Activated T-cell treated with anti-CD3 and anti-CD28 coated beads for 4 hours (primary cell): Measurements from ENCODE around the gene MTSS2.
"Not testable (repeated sequence)": the region's sequence is repeated elsewhere in the genome, so short reads cannot be mapped to it uniquely, and the experiment has no call there.

Source experiments
- DNase-seq: peaks from one replicate; pipeline ENCODE4 v3.0.0-alpha.2; 2020

MTSS2 gene

GRCh38 chr16:70650216-70650615 is 35.6 kb downstream of the MTSS2 start:
- no peak for DNase-seq

GRCh38 chr16:70649300-70649699 is 36.6 kb downstream of the MTSS2 start:
- no peak for DNase-seq

GRCh38 chr16:70648606-70649005 is 37.2 kb downstream of the MTSS2 start:
- no peak for DNase-seq

- DNase-seq: no peak
These were observed 38.2 kb downstream of the MTSS2 start for GRCh38 chr16:70647441-70648359.

GRCh38 chr16:70646260-70647241 is 39.3 kb downstream of the MTSS2 start, which contains the start of gene IL34:
TSS of gene IL34 (plus strand) at chr16:70646559. CDS start at chr16:70646948, 389 bp downstream.
- DNase-seq: no peak

- no peak for DNase-seq
These were observed 40.9 kb downstream of the MTSS2 start for GRCh38 chr16:70644763-70645597.

GRCh38 chr16:70643264-70643663 is 42.6 kb downstream of the MTSS2 start:
- not testable (repeated sequence) for DNase-seq

- no peak for DNase-seq
These were observed 43.2 kb downstream of the MTSS2 start for GRCh38 chr16:70642633-70643032.

- no peak for DNase-seq
These were observed 46.8 kb downstream of the MTSS2 start for GRCh38 chr16:70638814-70639792.
